Heart left ventricle (tissue), 16 donors: ENCODE data around the gene SLC43A2. TPM values are rescaled to one million over a fixed set of nuclear protein-coding genes. Genes with fewer than 3 reads are reported as not detected.

ENCODE experiments used
- ATAC-seq, 4 donors: fragments of 200-7000 bp; cut with Tn5 transposase; one replicate each; pipeline ENCODE4 v1.9.1; 2020 to 2022; ENCODE audit warnings: moderate library complexity in 4 of 4, mild to moderate bottlenecking in 3 of 4, moderate number of reproducible peaks in 1 of 4
- DNase-seq, 5 donors: peaks; one replicate each; pipeline ENCODE4 v3.0.0-alpha.2; 2020
- H3K27ac ChIP-seq, 12 donors: fragments of 200-600 bp; sonication (generic) in 4 of 12; one replicate each; pipeline versions ENCODE4 v1.5.0 to v1.8.0; 2016 to 2022; ENCODE audit warnings: mild to moderate bottlenecking in 2 of 12
- H3K27me3 ChIP-seq, 9 donors: fragments of 200-600 bp; sonication (generic) in 2 of 9; one replicate each; pipeline versions ENCODE4 v1.5.1 to v1.8.0; 2016 to 2022; ENCODE audit warnings: mild to moderate bottlenecking in 3 of 9
- H3K36me3 ChIP-seq, 9 donors: fragments of 200-600 bp; sonication (generic) in 2 of 9; one replicate each; pipeline versions ENCODE4 v1.5.0 to v1.8.0; 2018 to 2022; ENCODE audit warnings: mild to moderate bottlenecking in 2 of 9
- H3K4me1 ChIP-seq, 12 donors: fragments of 200-600 bp; sonication (generic) in 4 of 12; one replicate each; pipeline versions ENCODE4 v1.5.0 to v1.8.0; 2016 to 2022; ENCODE audit warnings: mild to moderate bottlenecking in 3 of 12
- H3K4me3 ChIP-seq, 12 donors: fragments of 200-600 bp; sonication (generic) in 4 of 12; one replicate each; pipeline versions ENCODE4 v1.5.0 to v1.8.0; 2017 to 2022; ENCODE audit warnings: mild to moderate bottlenecking in 9 of 12, moderate library complexity in 4 of 12
- H3K9me3 ChIP-seq, 12 donors: fragments of 200-600 bp; sonication (generic) in 4 of 12; one replicate each; pipeline versions ENCODE4 v1.5.0 to v1.8.0; 2016 to 2022; ENCODE audit warnings: mild to moderate bottlenecking in 1 of 12
- POLR2A ChIP-seq, 2 donors: fragments of 450-650 bp; IDR thresholded peaks; one replicate each; pipeline ENCODE4 v1.6.1; 2017; ENCODE audit warnings: antibody characterized with exemption in 2 of 2, mild to moderate bottlenecking in 2 of 2, moderate library complexity in 2 of 2
- WGBS, 4 donors: extraction: QIAGEN DNeasy Blood & Tissue Kit in 2 of 4; methylation state at CpG; one replicate each; pipeline versions ENCODE4 v1.1.5 to v1.1.7; 2013 to 2018; 5-methylcytosine and 5-hydroxymethylcytosine counted together
- intact Hi-C, 10 donors: fragments of 100-400 bp; cut with DNase I; formaldehyde crosslinking; loops; one replicate each; pipeline versions ENCODE4 v1.11.1 to v1.14.2; 2022
- polyA plus RNA-seq, 2 donors: library from polyadenylated mRNA; stranded (reverse); fragments of 200-250 nt; gene quantifications; one replicate each; pipeline ENCODE4 v1.2.3, GENCODE V29; 2013
- total RNA-seq, 9 donors: library from RNA; depleted of rRNA in 2 of 9; stranded (reverse); fragments of >200 nt in 2 of 9; fragmentation: NEBNext Ultra II Directional in 3 of 9; extraction: Animal tissue kit (Norgen Biotek cat#: 25700) in 3 of 9; gene quantifications; one replicate each; pipeline versions ENCODE4 v1.1.0 to v1.2.4, GENCODE V29; 2016 to 2023
- TF ChIP-seq, protein P1 (sequence below), 12 donors: fragments of 200-600 bp; sonication (generic) in 4 of 12; IDR thresholded peaks; one replicate each; pipeline versions ENCODE4 v1.5.0 to v1.8.0; 2018 to 2022; ENCODE audit warnings: antibody characterized with exemption in 12 of 12, mild to moderate bottlenecking in 5 of 12
- donor health status: ischemic (EF 13 %, LVEDD 7.1; RV severe dilation, severe dysfunction).
- donor health status: healthy with polysubstance abuse.
- donor health status: DM: no; HTN: yes; CAD: no.
- donor health status: DM: no; HTN: no; CAD: no.
- donor health status: ischemic (EF 25% LVEDD 6.9; RV normal size, moderate dysfunction).
- donor health status: ischemic (EF 25% LVEDD 5.7; RV mildly dilated, moderate dysfunction).
- donor health status: healthy.
- donor health status: DM: yes; HTN: yes; CAD: no.
- donor health status: ischemic (EF 35%, LVEDD 5.7; RV mildly dilated, moderate dysfunction).
- donor health status: nonischemic (EF 11% LVEDD 7.7; RV severe dilation, severe dysfunction).
- donor health status: DM: yes; HTN: yes; CAD: no.
- donor health status: PGD.
- donor health status: ischemic (EF 29% LVEDD 5.4; RV normal size, mild dysfunction).
- donor health status: nonischemic (EF 23%, LVEDD 6.1; RV moderate dilation, normal function).

The SLC43A2 gene
- total and polyA plus RNA-seq, 11 donors, result 1.4 to 29.1 (median 6.8) TPM

GRCh38 chr17:1607971-1608320 lies 20.7 kb downstream of the SLC43A2 start:
- Histone ChIP-seq H3K27me3 (no peaks in the 10 kb centered on the region), H3K4me1 (peaks cover 0 to 66% (median 0%) of the 10 kb centered on the region in 12 donors), H3K36me3 (peaks cover 0 to 11% (median 0%) of the 10 kb centered on the region in 9 donors), H3K9me3 (no peaks in the 10 kb centered on the region), H3K4me3 (no peak overlapping the region), H3K27ac (peak overlapping the region in 4 of 12 donors; percentile 19 to 91 (median 46))
- DNase-seq, result no peak
- intact Hi-C loops, result no loop called here
- WGBS, 4 donors, result 87 to 93% (median 91%) methylated on average over 5 of the region's 5 CpGs
- no peak for ATAC-seq
- no peak for TF ChIP-seq POLR2A (IDR thresholded peaks at IDR 0.05)
- TF ChIP-seq, protein P1, sequence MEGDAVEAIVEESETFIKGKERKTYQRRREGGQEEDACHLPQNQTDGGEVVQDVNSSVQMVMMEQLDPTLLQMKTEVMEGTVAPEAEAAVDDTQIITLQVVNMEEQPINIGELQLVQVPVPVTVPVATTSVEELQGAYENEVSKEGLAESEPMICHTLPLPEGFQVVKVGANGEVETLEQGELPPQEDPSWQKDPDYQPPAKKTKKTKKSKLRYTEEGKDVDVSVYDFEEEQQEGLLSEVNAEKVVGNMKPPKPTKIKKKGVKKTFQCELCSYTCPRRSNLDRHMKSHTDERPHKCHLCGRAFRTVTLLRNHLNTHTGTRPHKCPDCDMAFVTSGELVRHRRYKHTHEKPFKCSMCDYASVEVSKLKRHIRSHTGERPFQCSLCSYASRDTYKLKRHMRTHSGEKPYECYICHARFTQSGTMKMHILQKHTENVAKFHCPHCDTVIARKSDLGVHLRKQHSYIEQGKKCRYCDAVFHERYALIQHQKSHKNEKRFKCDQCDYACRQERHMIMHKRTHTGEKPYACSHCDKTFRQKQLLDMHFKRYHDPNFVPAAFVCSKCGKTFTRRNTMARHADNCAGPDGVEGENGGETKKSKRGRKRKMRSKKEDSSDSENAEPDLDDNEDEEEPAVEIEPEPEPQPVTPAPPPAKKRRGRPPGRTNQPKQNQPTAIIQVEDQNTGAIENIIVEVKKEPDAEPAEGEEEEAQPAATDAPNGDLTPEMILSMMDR (IDR thresholded peaks at IDR 0.05), result no peak

DNA sequence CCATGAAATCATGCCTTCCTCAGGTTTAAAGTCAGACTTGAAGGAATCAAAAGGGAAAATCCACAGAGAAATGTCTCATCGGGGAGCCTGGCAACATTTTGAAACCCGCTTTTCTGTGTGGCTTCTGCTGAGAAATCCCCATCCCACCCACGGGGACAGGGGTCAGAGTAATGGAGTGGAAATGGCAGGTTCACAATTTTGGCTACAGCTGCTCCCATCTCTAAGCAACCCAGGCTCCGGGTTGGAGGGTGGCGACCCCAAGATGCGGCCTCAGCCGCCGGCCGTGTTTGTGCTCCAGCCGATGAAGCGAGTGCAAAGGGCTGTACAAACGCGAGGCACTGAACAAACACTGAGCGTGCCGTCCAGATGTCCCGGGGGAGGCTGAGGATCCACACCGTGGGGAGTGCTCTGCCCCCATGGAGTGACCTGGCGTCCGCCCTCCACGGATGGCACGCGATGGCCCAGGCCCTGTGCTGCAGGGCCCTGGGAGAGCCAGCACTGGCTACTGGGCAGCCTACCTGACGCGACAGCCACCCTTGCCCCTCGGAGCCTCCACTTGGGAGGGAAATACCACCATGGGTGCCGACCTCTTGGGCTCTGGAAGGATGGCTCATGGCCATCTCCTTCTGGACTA lies 22.2 kb downstream of the SLC43A2 start:
- WGBS, 4 donors, result 89 to 91% (median 90%) methylated on average over 18 to 26 of the region's 26 CpGs
- DNase-seq (no peak), ATAC-seq (peak in 1 of 4 donors; percentile 8)
- no peaks in the 10 kb centered on the region for H3K9me3 ChIP-seq
- H3K27ac ChIP-seq, result peak overlapping the region in 7 of 12 donors; percentile 15 to 91 (median 37)
- intact Hi-C loops, result no loop called here
- no peak overlapping the region for H3K4me3 ChIP-seq
- peaks cover 0 to 3% (median 0%) of the 10 kb centered on the region in 9 donors for H3K36me3 ChIP-seq
- no peak for TF ChIP-seq POLR2A (IDR thresholded peaks at IDR 0.05)
- TF ChIP-seq, protein P1 (IDR thresholded peaks at IDR 0.05), result no peak
- peaks cover 0 to 51% (median 0%) of the 10 kb centered on the region in 12 donors for H3K4me1 ChIP-seq
- no peaks in the 10 kb centered on the region for H3K27me3 ChIP-seq

GRCh38 chr17:1605681-1606351 lies 22.8 kb downstream of the SLC43A2 start:
- no peak for TF ChIP-seq POLR2A (IDR thresholded peaks at IDR 0.05)
- TF ChIP-seq, protein P1 (IDR thresholded peaks at IDR 0.05), result no peak
- DNase-seq, result no peak
- H3K4me1 ChIP-seq, result peaks cover 0 to 45% (median 0%) of the 10 kb centered on the region in 12 donors
- intact Hi-C loops, result no loop called here
- H3K9me3 ChIP-seq, result no peaks in the 10 kb centered on the region
- H3K36me3 ChIP-seq, result peaks cover 0 to 3% (median 0%) of the 10 kb centered on the region in 9 donors
- ATAC-seq, result no peak
- H3K27me3 ChIP-seq, result no peaks in the 10 kb centered on the region
- peak overlapping the region in 1 of 12 donors; percentile 91 for H3K27ac ChIP-seq
- H3K4me3 ChIP-seq, result no peak overlapping the region
- WGBS, 4 donors, result 92 to 93% (median 93%) methylated on average over 15 to 19 of the region's 19 CpGs

- 65 to 78% (median 71%) methylated on average over 25 to 35 of the region's 35 CpGs for WGBS, 4 donors
- Histone ChIP-seq H3K27ac (no peak overlapping the region), H3K36me3 (peaks cover 0 to 3% (median 0%) of the 10 kb centered on the region in 9 donors), H3K9me3 (no peaks in the 10 kb centered on the region), H3K4me3 (no peak overlapping the region), H3K27me3 (no peaks in the 10 kb centered on the region), H3K4me1 (peaks cover 0 to 38% (median 0%) of the 10 kb centered on the region in 12 donors)
- ATAC-seq (no peak), DNase-seq (no peak)
- intact Hi-C loops, result no loop called here
- TF ChIP-seq, protein P1 (IDR thresholded peaks at IDR 0.05), result no peak
- no peak for TF ChIP-seq POLR2A (IDR thresholded peaks at IDR 0.05)
These were observed 23.7 kb downstream of the SLC43A2 start for GRCh38 chr17:1604831-1605528.
